Right cardiac atrium (tissue), 5 donors: Measurements from ENCODE around the gene MFGE8. TPM values are rescaled to one million over a fixed set of nuclear protein-coding genes. Genes with fewer than 3 reads are reported as not detected.

Source experiments
- ATAC-seq, 2 donors: fragments of 200-7000 bp; cut with Tn5 transposase; one replicate each; pipeline versions ENCODE4 v1.8.0 to v1.9.1; 2020; ENCODE audit warnings: moderate library complexity in 2 of 2, mild to moderate bottlenecking in 1 of 2
- DNase-seq, 3 donors: peaks; one replicate each; pipeline ENCODE4 v3.0.0-alpha.2; 2020
- H3K27ac ChIP-seq: one replicate; pipeline ENCODE4 v1.5.1; 2013; ENCODE audit warnings: mild to moderate bottlenecking, low read length, control low read depth, moderate library complexity
- H3K27me3 ChIP-seq: one replicate; pipeline ENCODE4 v1.6.1; 2013; ENCODE audit not compliant: control insufficient read depth, insufficient read depth
- H3K4me1 ChIP-seq: one replicate; pipeline ENCODE4 v1.6.1; 2013; ENCODE audit warnings: low read length; ENCODE audit not compliant: control insufficient read depth, insufficient read depth
- H3K4me3 ChIP-seq: one replicate; pipeline ENCODE4 v1.5.1; 2013; ENCODE audit warnings: low read length, control low read depth
- H3K9me3 ChIP-seq: one replicate; pipeline ENCODE4 v1.6.1; 2013; ENCODE audit warnings: low read length; ENCODE audit not compliant: control insufficient read depth
- WGBS: extraction: QIAGEN DNeasy Blood & Tissue Kit; methylation state at CpG from one replicate; pipeline ENCODE4 v1.1.7; 2013; 5-methylcytosine and 5-hydroxymethylcytosine counted together
- intact Hi-C, 4 donors: fragments of 100-400 bp; cut with DNase I; formaldehyde crosslinking; loops; one replicate each; pipeline versions ENCODE4 v1.11.0 to v1.14.0; 2022 to 2023
- polyA plus RNA-seq: library from polyadenylated mRNA; stranded (reverse); fragments of 200-250 nt; gene quantifications from one replicate; pipeline ENCODE4 v1.2.3, GENCODE V29; 2013
- total RNA-seq, 4 donors: library from RNA; stranded (reverse); fragmentation: NEBNext Ultra II Directional; extraction: Animal tissue kit (Norgen Biotek cat#: 25700); gene quantifications; one replicate each; pipeline ENCODE4 v1.2.1, GENCODE V29; 2021
- donor health status: healthy with polysubstance abuse.
- donor health status: DM: no; HTN: yes; CAD: no.
- donor health status: DM: no; HTN: no; CAD: no.
- donor health status: DM: no; HTN: yes; CAD: no; lungs with severe emphysema.
- donor health status: DM: yes; HTN: yes; CAD: no.

Gene MFGE8
- total and polyA plus RNA-seq, 5 donors = 200 to 347 (median 284) TPM

GRCh38 chr15:88887068-88887580, 26.1 kb downstream of the MFGE8 start:
- intact Hi-C loops = no loop called here
- ATAC-seq = no peak
- WGBS = 86% methylated on average over 18 of the region's 18 CpGs
- no peak overlapping the region for H3K27ac ChIP-seq
- DNase-seq = no peak
- no peaks in the 10 kb centered on the region for H3K9me3 ChIP-seq
- H3K27me3 ChIP-seq = no peaks in the 10 kb centered on the region
- no peak overlapping the region for H3K4me3 ChIP-seq
- no peaks in the 10 kb centered on the region for H3K4me1 ChIP-seq

GRCh38 chr15:88882785-88883184, 30.4 kb downstream of the MFGE8 start:
- no peaks in the 10 kb centered on the region for H3K4me1 ChIP-seq
- ATAC-seq = no peak
- H3K27me3 ChIP-seq = no peaks in the 10 kb centered on the region
- 79% methylated on average over 4 of the region's 4 CpGs for WGBS
- no peak overlapping the region for H3K4me3 ChIP-seq
- H3K9me3 ChIP-seq = no peaks in the 10 kb centered on the region
- intact Hi-C loops = no loop called here
- H3K27ac ChIP-seq = no peak overlapping the region
- no peak for DNase-seq

GRCh38 chr15:88881775-88882174, 31.4 kb downstream of the MFGE8 start:
- intact Hi-C loops = no loop called here
- H3K4me1 ChIP-seq = no peaks in the 10 kb centered on the region
- WGBS = 88% methylated on average over 3 of the region's 3 CpGs
- no peaks in the 10 kb centered on the region for H3K27me3 ChIP-seq
- no peak overlapping the region for H3K27ac ChIP-seq
- no peaks in the 10 kb centered on the region for H3K9me3 ChIP-seq
- ATAC-seq (no peak), DNase-seq (no peak)
- no peak overlapping the region for H3K4me3 ChIP-seq

- ATAC-seq = no peak
- Histone ChIP-seq H3K4me1 (no peaks in the 10 kb centered on the region), H3K27me3 (no peaks in the 10 kb centered on the region), H3K9me3 (no peaks in the 10 kb centered on the region), H3K4me3 (no peak overlapping the region), H3K27ac (no peak overlapping the region)
- no peak for DNase-seq
- WGBS = 94% methylated on average over 31 of the region's 31 CpGs
- intact Hi-C loops = no loop called here
Measured at GRCh38 chr15:88880944-88881740, 32.0 kb downstream of the MFGE8 start.

- H3K27ac ChIP-seq = no peak overlapping the region
- 77% methylated on average over 18 of the region's 18 CpGs for WGBS
- H3K27me3 ChIP-seq = no peaks in the 10 kb centered on the region
- H3K4me1 ChIP-seq = no peaks in the 10 kb centered on the region
- no peak overlapping the region for H3K4me3 ChIP-seq
- DNase-seq (peak in 2 of 3 donors; percentile 72 to 77), ATAC-seq (peak; percentile 29 to 38)
- no peaks in the 10 kb centered on the region for H3K9me3 ChIP-seq
- intact Hi-C loops = no loop called here
Measured at GRCh38 chr15:88878720-88879184, 34.4 kb downstream of the MFGE8 start.

- DNase-seq = no peak
- ATAC-seq = no peak
- 94% methylated on average over 22 of the region's 22 CpGs for WGBS
- no peaks in the 10 kb centered on the region for H3K4me1 ChIP-seq
- no peaks in the 10 kb centered on the region for H3K27me3 ChIP-seq
- no peak overlapping the region for H3K4me3 ChIP-seq
- intact Hi-C loops = no loop called here
- no peak overlapping the region for H3K27ac ChIP-seq
- H3K9me3 ChIP-seq = no peaks in the 10 kb centered on the region
Measured at GRCh38 chr15:88877906-88878305, 35.3 kb downstream of the MFGE8 start.

- no peak overlapping the region for H3K27ac ChIP-seq
- DNase-seq = no peak
- 90% methylated on average over 11 of the region's 11 CpGs for WGBS
- no peak for ATAC-seq
- no peaks in the 10 kb centered on the region for H3K9me3 ChIP-seq
- H3K4me1 ChIP-seq = no peaks in the 10 kb centered on the region
- intact Hi-C loops = no loop called here
- no peak overlapping the region for H3K4me3 ChIP-seq
- H3K27me3 ChIP-seq = no peaks in the 10 kb centered on the region
Measured at GRCh38 chr15:88877415-88877814, 35.8 kb downstream of the MFGE8 start.

GRCh38 chr15:88876573-88876972, 36.6 kb downstream of the MFGE8 start:
- H3K27ac ChIP-seq = no peak overlapping the region
- WGBS = 81% methylated on average over 10 of the region's 10 CpGs
- no peak for ATAC-seq
- intact Hi-C loops = no loop called here
- H3K27me3 ChIP-seq = no peaks in the 10 kb centered on the region
- no peaks in the 10 kb centered on the region for H3K9me3 ChIP-seq
- no peaks in the 10 kb centered on the region for H3K4me1 ChIP-seq
- H3K4me3 ChIP-seq = no peak overlapping the region
- DNase-seq = no peak

GRCh38 chr15:88874684-88875083, 38.5 kb downstream of the MFGE8 start:
- intact Hi-C loops = no loop called here
- Histone ChIP-seq H3K27ac (no peak overlapping the region), H3K4me3 (no peak overlapping the region), H3K27me3 (no peaks in the 10 kb centered on the region), H3K9me3 (no peaks in the 10 kb centered on the region), H3K4me1 (no peaks in the 10 kb centered on the region)
- ATAC-seq (no peak), DNase-seq (no peak)
- WGBS = 20% methylated on average over 6 of the region's 6 CpGs

GRCh38 chr15:88874275-88874674, 38.9 kb downstream of the MFGE8 start:
- DNase-seq = no peak
- no peaks in the 10 kb centered on the region for H3K4me1 ChIP-seq
- intact Hi-C loops = no loop called here
- no peaks in the 10 kb centered on the region for H3K9me3 ChIP-seq
- no peak overlapping the region for H3K27ac ChIP-seq
- ATAC-seq = no peak
- H3K4me3 ChIP-seq = no peak overlapping the region
- 71% methylated on average over 15 of the region's 15 CpGs for WGBS
- H3K27me3 ChIP-seq = no peaks in the 10 kb centered on the region

- no peaks in the 10 kb centered on the region for H3K9me3 ChIP-seq
- H3K4me3 ChIP-seq = no peak overlapping the region
- DNase-seq (no peak), ATAC-seq (no peak)
- intact Hi-C loops = no loop called here
- no peaks in the 10 kb centered on the region for H3K4me1 ChIP-seq
- WGBS = 88% methylated on average over 13 of the region's 13 CpGs
- H3K27ac ChIP-seq = no peak overlapping the region
- no peaks in the 10 kb centered on the region for H3K27me3 ChIP-seq
Measured at GRCh38 chr15:88873786-88874185, 39.4 kb downstream of the MFGE8 start.
